ENCODE data around the gene MYO16. TPM values are rescaled to one million over a fixed set of nuclear protein-coding genes. Genes with fewer than 3 reads are reported as not detected.

Gene MYO16
- total and polyA plus RNA-seq, 2 donors (not counting 1 experiment from before 2014, with no cell fraction given): under 0.01 to 0.01 TPM

GRCh38 chr13:109209526-109209925 is 580.1 kb downstream of the MYO16 start:
- no peak overlapping the region for H3K4me3 ChIP-seq (replicated peaks in 1 of 4; ENCODE audit: control extremely low read depth in 1 of 4, insufficient read depth in 1 of 4, low read depth in 3 of 4, low read length in 4 of 4)
- no peaks in the 10 kb centered on the region for H3K79me2 ChIP-seq (ENCODE audit: control insufficient read depth, insufficient read depth, low read length)
- no peak for TF ChIP-seq EZH2 (IDR thresholded peaks at IDR 0.05; ENCODE audit: low read length, missing control alignments)
- no peak for TF ChIP-seq CTCF (conservative IDR thresholded peaks at IDR 0.05 in 1 of 2, IDR thresholded peaks at IDR 0.05 in 1 of 2; ENCODE audit: low read depth in 1 of 2, low read length in 2 of 2)
- no peaks in the 10 kb centered on the region for H4K20me1 ChIP-seq (ENCODE audit: control insufficient read depth, extremely low read depth, insufficient read depth, low read length)
- H3K4me2 ChIP-seq (ENCODE audit: extremely low read depth, insufficient read depth, low read length): no peak overlapping the region
- no peaks in the 10 kb centered on the region for H3K36me3 ChIP-seq (ENCODE audit: control insufficient read depth, insufficient read depth, low read length)
- H3K9ac ChIP-seq (ENCODE audit: insufficient read depth, low read length): no peak overlapping the region
- H3K27ac ChIP-seq (ENCODE audit: insufficient read depth, low read length): no peak overlapping the region
- no peaks in the 10 kb centered on the region for H3K4me1 ChIP-seq (ENCODE audit: control insufficient read depth, extremely low read depth, insufficient read depth, low read length)
- H2AFZ ChIP-seq (ENCODE audit: low read length): no peak overlapping the region
- H3K9me3 ChIP-seq (ENCODE audit: control insufficient read depth, insufficient read depth, low read depth, low read length): no peaks in the 10 kb centered on the region
- no peaks in the 10 kb centered on the region for H3K27me3 ChIP-seq (ENCODE audit: control insufficient read depth, insufficient read depth, low read length)
- no peak for DNase-seq (ENCODE audit: low read depth in 2 of 2)

- H3K79me2 ChIP-seq (ENCODE audit: control insufficient read depth, insufficient read depth, low read length): no peaks in the 10 kb centered on the region
- H3K4me3 ChIP-seq (replicated peaks in 1 of 4; ENCODE audit: control extremely low read depth in 1 of 4, insufficient read depth in 1 of 4, low read depth in 3 of 4, low read length in 4 of 4): no peak overlapping the region
- no peaks in the 10 kb centered on the region for H4K20me1 ChIP-seq (ENCODE audit: control insufficient read depth, extremely low read depth, insufficient read depth, low read length)
- no peak overlapping the region for H3K27ac ChIP-seq (ENCODE audit: insufficient read depth, low read length)
- no peak overlapping the region for H3K9ac ChIP-seq (ENCODE audit: insufficient read depth, low read length)
- no peaks in the 10 kb centered on the region for H3K9me3 ChIP-seq (ENCODE audit: control insufficient read depth, insufficient read depth, low read depth, low read length)
- peak in 1 of 2 donors; percentile 43 for DNase-seq (ENCODE audit: low read depth in 2 of 2)
- no peak overlapping the region for H3K4me2 ChIP-seq (ENCODE audit: extremely low read depth, insufficient read depth, low read length)
- H3K36me3 ChIP-seq (ENCODE audit: control insufficient read depth, insufficient read depth, low read length): no peaks in the 10 kb centered on the region
- no peak overlapping the region for H2AFZ ChIP-seq (ENCODE audit: low read length)
- H3K4me1 ChIP-seq (ENCODE audit: control insufficient read depth, extremely low read depth, insufficient read depth, low read length): no peaks in the 10 kb centered on the region
- TF ChIP-seq EZH2 (IDR thresholded peaks at IDR 0.05; ENCODE audit: low read length, missing control alignments): no peak
- no peak for TF ChIP-seq CTCF (conservative IDR thresholded peaks at IDR 0.05 in 1 of 2, IDR thresholded peaks at IDR 0.05 in 1 of 2; ENCODE audit: low read depth in 1 of 2, low read length in 2 of 2)
- H3K27me3 ChIP-seq (ENCODE audit: control insufficient read depth, insufficient read depth, low read length): no peaks in the 10 kb centered on the region
Observed at GRCh38 chr13:109211616-109212015, 582.2 kb downstream of the MYO16 start.

- no peak for DNase-seq (ENCODE audit: low read depth in 2 of 2)
- Histone ChIP-seq H3K27me3 (ENCODE audit: control insufficient read depth, insufficient read depth, low read length) (no peaks in the 10 kb centered on the region), H3K9ac (ENCODE audit: insufficient read depth, low read length) (no peak overlapping the region), H3K4me1 (ENCODE audit: control insufficient read depth, extremely low read depth, insufficient read depth, low read length) (no peaks in the 10 kb centered on the region), H3K9me3 (ENCODE audit: control insufficient read depth, insufficient read depth, low read depth, low read length) (no peaks in the 10 kb centered on the region), H3K4me2 (ENCODE audit: extremely low read depth, insufficient read depth, low read length) (no peak overlapping the region), H4K20me1 (ENCODE audit: control insufficient read depth, extremely low read depth, insufficient read depth, low read length) (no peaks in the 10 kb centered on the region), H3K79me2 (ENCODE audit: control insufficient read depth, insufficient read depth, low read length) (no peaks in the 10 kb centered on the region), H3K27ac (ENCODE audit: insufficient read depth, low read length) (no peak overlapping the region), H3K4me3 (replicated peaks in 1 of 4; ENCODE audit: control extremely low read depth in 1 of 4, insufficient read depth in 1 of 4, low read depth in 3 of 4, low read length in 4 of 4) (no peak overlapping the region), H3K36me3 (ENCODE audit: control insufficient read depth, insufficient read depth, low read length) (no peaks in the 10 kb centered on the region), H2AFZ (ENCODE audit: low read length) (no peak overlapping the region)
- TF ChIP-seq CTCF (conservative IDR thresholded peaks at IDR 0.05 in 1 of 2, IDR thresholded peaks at IDR 0.05 in 1 of 2; ENCODE audit: low read depth in 1 of 2, low read length in 2 of 2) (no peak), EZH2 (IDR thresholded peaks at IDR 0.05; ENCODE audit: low read length, missing control alignments) (no peak)
Observed at GRCh38 chr13:109212650-109213049, 583.2 kb downstream of the MYO16 start.
